Raji (cell line): ENCODE measurements around the gene MAP3K6.

Experiments
- POLR2A ChIP-seq: IDR thresholded peaks from 2 replicates; pipeline ENCODE4 v1.6.1; 2011; ENCODE audit warnings: low read depth, low read length, control low read depth; ENCODE audit not compliant: insufficient read depth

MAP3K6 gene

DNA sequence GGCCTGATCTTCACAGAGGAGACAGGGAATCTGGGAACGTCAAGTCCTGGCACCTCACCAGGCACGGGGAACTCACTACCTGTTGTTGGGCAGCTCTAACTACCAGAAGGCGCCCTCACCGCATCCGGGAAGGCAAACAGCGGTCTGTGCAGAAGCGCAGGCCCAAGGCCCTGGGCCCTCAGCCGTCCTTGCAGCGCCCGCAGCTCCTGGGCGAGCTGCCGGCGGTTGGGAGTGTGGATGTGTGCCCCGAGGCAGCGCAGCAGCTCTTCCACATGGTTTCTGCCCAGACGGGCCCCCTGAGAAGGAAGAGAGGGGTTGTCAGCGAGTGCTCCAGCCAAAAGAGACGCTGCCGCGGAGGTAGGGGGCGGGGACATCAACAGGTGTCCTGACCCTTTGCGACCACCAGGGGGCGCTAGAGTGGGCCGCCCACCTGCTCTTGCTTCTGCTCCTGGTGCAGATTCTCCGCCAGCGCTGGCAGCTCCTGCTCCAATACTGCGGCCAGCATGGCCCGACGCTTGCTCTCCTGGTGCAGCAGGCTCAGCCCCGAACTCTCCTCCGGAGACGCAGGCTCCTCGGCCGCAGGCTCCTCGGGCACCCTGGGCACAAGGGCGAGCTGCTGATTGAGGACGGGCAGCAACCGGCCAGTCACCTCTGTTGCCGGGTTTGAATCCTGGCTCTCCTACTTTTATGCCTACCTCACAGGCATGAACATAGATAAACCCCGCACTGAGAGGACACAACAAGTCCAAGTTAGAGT lies 9.3 kb downstream of the MAP3K6 start:
- no peak for TF ChIP-seq POLR2A

DNA sequence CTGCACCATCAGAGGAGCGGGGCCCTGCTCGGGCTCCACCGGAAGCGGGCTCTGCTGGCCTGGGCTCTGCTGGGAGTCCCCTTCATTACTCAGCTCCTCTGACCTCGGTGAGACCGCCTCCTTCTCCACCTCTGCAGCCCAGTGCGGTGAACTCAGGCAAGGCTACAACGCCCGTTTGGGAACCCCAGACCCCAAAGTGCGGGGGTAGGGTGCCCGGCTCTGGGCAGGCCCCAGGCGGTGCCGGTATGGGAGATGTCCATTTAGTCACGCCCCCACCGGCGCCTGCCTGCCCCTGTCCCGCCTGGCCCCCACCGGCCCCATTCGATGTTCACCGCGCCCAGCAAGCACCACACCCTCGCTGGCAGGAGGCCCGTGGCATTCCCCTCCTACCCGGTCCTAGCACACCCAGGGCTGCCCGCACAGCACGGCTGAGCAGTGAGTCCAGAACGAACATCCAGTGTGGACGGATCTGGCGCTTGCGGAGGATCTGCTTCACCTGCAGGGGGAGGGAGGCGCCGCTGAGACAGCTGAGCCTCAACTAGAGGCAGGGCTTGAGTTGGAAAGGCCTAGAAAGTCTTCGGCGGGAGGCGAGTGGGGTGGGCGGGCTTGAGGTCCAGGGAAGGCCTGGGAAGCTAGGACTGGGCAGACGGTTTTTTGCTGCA lies 10.0 kb downstream of the MAP3K6 start:
- no peak for TF ChIP-seq POLR2A

DNA sequence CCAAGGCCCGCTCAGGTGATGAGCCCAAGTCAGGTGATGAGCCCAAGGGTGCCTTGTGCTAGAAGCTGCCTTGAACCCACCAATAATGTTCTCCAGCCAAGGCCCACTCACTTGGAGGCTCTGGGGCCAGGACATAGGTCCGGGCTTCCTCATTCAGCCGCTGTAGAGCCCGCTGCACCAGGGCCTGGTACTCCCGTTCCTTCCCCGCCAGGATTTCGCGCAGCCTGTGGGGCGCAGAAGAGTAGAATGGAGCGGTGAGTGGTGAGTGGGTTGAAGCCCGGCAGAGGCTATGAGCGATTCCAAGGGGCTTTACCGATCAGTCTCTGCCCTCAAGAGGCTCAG lies 10.5 kb downstream of the MAP3K6 start:
- TF ChIP-seq POLR2A: no peak

DNA sequence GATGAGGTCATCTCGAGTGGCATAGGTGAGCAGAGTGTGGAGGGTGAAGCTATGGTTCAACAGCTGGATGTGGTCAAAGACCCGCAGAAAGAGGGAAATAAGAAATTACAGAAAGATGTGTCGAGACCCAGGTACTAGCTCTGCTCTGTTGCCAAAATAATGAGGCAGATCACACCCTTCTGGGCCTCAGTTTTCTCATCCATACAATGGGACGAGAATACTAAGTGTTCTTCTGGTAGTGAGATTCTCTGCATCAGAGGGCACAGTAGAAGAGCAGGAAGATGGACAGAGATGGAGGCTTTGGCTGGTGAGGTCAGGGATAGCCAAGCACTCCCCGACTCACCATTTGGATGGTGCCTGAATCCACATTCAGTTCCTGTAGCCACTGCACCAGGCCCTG lies 11.1 kb downstream of the MAP3K6 start:
- no peak for TF ChIP-seq POLR2A

DNA sequence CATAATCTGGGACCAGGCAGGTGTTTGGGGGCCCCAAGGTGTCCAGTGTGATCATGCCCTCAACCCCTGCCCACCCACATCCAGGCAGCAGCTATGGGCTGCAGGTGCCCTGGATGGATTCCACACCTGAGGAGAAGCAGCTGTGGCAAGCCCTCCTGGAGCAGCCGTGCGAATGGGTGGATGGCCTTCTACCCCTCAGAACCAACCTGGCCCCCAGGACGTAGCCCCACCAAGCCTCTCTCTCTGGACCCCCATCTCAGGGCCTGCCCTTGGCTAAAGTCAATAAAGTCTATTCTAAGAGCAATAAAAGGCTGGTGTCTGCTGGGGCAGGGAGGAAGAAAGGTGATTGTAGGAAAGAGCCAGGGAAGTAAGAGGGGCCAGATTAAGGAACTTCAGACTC lies 13.1 kb downstream of the MAP3K6 start:
- TF ChIP-seq POLR2A: no peak

DNA sequence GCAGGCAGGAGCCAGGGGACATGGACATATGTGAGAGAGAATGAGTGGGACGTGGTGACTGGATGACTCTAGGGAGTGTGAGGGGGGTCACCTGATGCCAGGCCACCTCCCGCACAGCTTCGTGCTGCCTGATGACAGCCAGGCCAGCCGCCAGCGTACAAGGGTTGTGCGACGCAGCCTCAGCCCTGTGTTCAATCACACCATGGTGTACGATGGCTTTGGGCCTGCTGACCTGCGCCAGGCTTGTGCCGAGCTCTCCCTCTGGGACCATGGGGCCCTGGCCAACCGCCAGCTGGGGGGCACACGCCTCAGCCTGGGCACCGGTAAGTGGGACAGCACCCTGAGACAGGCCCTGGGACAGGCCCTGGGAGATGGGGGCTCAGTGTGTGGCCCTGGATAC lies 13.6 kb downstream of the MAP3K6 start:
- no peak for TF ChIP-seq POLR2A

DNA sequence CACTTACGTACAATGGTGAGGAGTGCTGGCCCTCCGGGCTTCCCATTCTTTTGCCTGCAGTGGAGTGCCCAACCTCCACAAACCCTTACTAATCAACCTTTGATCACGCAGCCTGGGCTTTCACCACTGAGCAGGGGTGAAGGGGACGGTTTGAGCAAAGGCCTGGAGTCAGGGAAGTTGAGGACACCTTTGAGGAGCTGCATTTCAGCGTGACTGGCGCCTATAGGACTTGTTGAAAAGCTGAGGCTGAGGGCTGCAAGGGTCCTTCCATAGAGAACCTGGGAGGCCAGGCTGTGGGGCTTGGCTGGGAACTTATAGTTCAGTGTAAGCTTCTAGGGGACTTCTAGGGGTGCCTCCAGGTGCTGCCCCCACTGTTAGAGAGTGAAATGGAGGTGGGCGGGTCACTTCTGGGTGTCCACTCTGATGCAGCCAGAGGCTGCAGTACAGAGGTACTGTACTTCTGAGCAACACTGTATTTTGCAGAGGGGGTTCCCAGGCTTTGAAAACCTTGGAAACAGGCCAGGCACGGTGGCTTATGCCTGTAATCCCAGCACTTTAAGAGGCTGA lies 15.1 kb downstream of the MAP3K6 start:
- no peak for TF ChIP-seq POLR2A

DNA sequence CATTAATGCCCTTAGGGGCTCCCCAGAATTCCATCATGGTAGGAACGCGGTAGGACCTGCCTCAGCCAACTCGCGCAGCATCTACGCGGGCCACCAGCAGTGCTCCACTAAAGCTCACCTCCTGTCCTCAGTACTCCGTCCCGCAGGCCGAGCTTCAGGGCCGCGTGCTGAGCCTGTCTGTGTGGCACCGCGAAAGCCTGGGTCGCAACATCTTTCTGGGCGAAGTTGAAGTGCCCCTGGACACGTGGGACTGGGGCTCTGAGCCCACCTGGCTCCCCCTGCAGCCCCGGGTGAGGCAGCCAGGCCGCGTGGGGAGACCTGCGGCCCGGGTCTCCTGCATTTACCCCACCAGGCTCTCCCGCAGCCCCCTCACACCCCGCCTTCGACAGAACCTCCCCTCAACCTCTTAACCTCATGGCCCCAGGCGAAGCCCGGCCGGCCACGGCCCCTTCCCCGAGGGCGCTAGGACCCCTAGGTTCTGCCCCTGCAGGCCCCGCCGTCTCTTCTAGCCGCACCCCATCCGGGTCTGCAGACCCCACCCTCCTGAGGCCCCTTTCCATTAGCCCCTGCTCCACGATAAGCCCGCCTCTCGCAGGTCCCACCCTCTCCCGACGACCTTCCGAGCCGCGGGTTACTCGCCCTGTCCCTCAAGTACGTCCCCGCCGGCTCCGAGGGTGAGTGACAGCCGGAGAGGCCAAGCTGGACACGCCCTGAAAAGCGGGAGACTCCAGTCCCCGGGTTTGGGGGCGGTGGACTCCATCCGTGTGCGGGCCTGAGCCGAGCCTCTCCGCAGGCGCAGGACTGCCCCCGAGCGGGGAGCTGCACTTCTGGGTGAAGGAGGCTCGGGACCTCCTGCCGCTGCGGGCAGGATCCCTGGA lies 15.9 kb downstream of the MAP3K6 start:
- TF ChIP-seq POLR2A: no peak

DNA sequence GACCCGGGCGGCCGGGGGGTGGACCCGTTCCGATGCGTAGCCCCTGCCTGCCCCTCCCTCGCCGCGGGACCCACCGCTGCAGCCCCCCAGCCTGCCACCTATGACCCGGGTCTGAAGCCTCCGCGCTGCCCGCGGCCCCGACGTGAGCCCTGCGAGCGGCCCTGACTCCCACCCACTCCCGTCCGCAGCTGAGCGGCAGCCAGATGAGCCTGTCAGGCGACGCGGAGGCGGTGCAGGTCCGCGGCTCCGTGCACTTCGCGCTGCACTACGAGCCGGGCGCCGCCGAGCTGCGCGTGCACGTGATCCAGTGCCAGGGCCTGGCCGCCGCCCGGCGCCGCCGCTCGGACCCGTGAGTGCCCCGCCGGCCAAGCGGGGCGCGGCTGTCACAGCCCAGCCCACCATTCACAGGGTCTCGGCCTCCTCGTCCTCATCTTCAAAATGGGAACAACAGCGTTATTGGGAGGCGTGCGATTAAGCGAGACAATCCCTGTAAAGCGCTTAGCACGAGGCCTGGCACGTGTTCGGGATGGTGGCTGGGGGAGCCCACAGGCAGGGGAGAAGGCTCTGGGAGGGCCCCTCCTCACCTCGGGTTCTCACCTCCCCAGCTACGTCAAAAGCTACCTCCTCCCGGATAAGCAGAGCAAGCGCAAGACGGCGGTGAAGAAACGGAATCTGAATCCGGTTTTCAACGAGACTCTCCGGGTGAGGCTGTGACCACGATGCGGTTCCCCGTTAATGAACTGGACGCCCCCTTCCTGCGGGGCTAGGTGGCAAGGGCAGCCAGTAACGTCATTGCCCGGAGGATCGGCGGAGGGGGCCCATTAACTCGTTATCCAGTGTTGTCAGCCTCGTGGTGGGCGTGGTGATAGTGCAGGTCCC lies 16.7 kb downstream of the MAP3K6 start:
- no peak for TF ChIP-seq POLR2A

DNA sequence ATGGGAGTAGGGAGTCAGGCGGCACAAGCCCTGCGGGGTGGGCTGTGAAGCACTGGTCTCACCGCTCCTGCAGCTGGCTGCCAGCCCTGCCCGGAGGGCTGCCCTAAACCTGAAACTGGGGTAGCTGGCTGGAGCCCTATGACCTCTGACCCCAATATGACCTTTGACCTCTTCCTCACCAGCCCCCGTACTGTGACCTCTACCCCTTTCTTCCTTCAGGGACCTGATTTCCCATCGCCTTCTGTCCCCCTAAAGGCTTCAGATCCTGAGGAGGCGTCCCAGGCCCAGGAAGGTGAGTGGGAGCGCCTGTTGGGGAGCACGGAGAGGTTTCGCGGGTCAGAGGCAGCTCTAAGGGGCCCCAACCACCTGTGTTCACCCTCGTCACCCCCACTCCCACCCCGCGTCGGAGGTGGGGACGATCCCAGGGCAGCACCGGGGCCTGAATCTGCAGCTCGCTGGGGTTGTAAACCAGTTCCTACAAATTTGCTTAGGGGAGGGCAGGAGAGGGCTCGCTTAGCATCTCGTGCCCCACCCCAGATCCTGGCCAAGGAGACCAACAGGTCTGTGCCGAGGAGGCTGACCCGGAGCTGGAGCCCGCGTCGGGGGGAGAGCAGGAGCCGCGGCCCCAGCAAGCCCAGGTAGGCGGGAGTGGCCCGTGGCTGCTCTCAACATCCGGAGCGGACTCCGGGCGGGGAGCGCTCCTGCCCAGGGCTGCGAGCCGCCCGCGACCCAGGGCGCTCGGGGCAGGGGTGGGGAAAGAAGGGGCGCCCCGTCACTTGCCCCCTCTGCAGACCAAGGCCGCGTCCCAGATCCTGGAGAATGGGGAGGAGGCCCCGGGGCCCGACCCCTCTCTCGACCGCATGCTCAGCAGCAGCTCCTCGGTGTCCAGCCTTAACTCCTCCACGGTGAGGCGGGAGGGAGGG lies 17.6 kb downstream of the MAP3K6 start:
- no peak for TF ChIP-seq POLR2A

DNA sequence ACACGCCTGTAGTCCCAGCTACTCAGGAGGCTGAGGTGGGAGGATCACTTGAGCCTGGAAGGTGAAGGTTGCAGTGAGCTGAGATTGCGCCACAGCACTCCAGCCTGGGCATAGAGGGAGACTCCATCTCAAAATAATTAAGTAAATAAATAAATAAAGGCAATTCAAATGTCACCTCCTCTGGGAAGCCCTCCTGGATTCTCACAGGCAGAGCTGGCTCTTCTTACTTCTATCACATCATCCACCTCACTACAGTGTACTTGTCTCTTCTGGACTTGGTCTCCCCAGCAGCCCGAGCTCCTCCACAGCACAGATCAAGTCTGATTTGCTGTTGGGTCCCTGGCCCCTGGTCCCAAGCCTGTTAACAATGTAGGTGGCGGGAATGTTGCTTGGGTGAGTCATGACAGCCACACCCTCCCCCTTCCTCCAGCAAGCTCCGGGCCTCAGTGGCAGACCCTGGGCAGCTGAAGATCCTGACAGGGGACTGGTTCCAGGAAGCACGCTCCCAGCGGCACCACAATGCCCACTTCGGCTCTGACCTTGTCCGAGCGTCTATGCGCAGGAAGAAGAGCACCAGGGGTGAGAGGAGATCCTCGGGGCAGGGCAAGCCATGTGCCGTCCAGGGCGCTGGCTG lies 19.7 kb downstream of the MAP3K6 start:
- no peak for TF ChIP-seq POLR2A

DNA sequence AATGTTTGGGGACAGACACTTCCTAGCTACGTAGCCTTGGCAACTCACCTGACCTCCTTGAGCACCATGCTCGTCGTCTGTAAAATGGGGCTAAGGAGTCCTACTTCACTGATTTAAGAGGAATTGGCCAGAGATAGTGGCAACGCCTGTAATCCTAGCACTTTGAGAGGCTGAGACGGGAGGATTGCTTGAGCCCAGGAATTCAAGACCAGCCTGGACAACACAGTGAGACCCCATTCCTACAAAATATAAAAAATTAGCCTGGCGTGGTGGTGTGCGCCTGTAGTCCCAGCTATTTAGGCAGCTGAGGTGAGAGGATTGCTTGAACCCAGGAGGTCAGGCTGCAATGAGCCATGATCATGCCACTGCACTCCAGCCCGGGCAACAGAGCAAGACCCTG lies 20.4 kb downstream of the MAP3K6 start:
- TF ChIP-seq POLR2A: no peak

DNA sequence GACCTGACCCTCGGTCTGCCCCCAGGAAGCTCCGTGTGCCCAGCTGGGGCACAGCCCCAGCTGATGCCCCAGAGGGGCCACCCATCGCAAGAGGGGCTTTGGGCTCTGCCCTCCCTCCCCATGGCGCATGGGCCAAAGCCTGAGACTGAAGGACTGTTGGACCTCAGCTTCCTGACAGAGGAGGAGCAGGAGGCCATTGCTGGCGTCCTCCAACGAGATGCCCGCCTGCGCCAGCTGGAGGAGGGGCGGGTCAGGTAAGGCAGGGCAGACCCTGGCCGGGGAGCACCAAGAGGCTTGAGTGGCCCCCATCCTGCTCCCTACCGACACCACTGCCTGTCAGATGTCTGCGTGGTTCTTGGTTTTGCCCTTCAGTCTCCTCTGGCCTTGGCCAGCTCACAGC lies 21.5 kb downstream of the MAP3K6 start:
- no peak for TF ChIP-seq POLR2A
